GM12892 (cell line): ENCODE measurements around the gene FNDC3A.

Experiments used
- POLR2A ChIP-seq: IDR thresholded peaks from 2 replicates; pipeline ENCODE4 v1.6.1; 2011; ENCODE audit warnings: low read depth, low read length, control low read depth
- POLR2AphosphoS5 ChIP-seq: IDR thresholded peaks from 2 replicates; pipeline ENCODE4 v1.6.1; 2011; ENCODE audit warnings: low read depth, low read length, control low read depth

GRCh38 chr13:49165798-49166752, 190.4 kb downstream of the FNDC3A start:
- TF ChIP-seq POLR2AphosphoS5: no peak
- no peak for TF ChIP-seq POLR2A
